Stimulated activated CD4-positive, alpha-beta T cell treated with anti-CD3 and anti-CD28 coated beads, Interleukin-4, amount 100 ng/mL, for 1 hour (primary cell): ENCODE results near the gene TBX4.
"Not testable (repeated sequence)": the region's sequence is repeated elsewhere in the genome, so short reads cannot be mapped to it uniquely, and the experiment has no call there.

Experiments
- DNase-seq: peaks from one replicate; pipeline ENCODE4 v3.0.0-alpha.2; 2020

Gene TBX4

DNA sequence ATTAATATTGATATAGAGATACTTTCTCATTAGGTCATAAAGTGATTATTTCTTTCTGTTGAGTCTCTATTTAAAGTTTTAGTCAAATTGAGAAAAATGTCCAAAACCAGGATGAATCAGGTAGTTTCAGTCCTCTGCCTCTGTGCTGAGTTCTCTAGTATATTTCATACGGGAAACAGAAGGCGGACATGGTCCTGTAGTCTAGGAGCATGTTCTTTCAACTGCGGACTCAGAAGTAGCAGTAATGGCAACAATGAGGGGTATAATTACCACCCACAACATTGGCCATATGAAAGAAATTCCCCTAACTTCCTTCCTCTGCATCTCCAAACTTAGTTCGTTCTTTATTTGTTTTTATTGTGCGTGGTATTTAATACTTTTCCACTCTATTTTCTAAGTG, 50.1 kb downstream of the TBX4 start:
- DNase-seq: no peak

DNA sequence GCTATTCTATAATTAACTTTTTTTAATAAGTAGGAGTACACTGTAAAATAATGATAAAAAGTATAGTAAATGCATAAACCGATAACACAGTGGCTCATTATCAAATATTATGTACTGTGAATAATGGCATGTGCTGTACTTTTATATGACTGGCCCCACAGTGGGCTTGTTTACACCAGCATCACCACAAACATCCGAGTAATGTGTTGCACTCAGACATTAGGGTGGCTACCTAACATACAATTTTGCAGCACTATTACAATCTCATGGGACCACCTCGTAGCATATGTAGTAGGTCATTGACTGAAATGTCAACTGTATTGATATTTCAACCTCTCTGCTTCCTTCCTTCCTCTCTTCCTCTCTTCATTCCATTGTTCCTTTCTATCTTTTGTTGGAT, 51.7 kb downstream of the TBX4 start:
- DNase-seq: no peak

DNA sequence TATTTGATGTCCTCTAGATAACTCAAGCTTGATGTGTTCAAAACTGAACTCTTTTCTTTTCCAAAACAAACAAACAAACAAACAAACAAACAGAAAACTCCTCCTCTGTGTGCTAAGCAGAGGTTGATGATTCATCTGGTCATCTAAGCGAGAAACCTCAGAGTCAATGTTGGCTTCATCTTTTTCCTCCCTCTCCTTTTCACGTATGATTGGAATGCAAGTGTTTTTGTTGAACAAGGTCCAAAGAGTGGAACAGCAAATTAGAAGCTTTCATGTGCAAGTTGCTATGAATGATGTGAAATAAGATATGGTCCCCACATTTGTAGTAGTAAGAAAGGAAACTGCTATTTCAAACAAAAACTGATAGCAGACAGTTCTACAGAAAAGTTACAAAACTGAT, 52.5 kb downstream of the TBX4 start:
- no peak for DNase-seq

DNA sequence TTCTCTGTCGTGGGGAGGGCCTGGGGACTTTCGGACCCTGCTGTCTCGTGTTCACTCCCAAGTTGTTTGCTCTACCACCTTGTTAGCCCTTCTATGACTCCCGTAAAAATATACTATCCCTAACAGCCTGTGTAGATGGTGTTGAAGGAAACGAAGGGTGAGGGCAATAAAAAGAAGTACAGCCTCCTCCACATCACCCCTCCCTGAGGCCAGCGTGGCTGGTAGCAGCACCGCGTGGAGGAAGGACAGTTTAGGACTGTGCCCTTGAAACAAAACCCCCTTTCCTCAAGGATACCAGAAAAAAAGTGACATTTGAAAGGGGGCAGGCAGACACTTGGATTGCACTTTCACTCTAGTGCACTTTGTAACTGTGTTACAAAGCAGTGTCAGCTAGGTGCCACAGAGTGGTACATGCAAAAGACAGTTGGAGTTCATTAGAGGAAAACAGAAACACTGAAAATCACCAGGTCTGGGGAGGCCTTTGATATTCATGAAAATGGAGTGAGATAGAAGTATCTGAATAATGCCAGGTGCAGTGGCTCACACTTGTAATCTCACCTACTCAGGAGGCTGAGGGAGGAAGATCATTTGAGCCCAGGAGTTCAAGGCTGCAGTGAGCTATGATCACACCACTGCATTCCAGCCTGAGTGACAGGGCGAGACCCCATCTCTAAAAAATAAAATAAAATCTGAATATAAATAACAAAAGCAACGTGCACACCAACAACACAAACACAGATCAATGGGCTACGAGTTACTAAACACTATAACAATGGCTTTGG, 53.8 kb downstream of the TBX4 start:
- no peak for DNase-seq

DNA sequence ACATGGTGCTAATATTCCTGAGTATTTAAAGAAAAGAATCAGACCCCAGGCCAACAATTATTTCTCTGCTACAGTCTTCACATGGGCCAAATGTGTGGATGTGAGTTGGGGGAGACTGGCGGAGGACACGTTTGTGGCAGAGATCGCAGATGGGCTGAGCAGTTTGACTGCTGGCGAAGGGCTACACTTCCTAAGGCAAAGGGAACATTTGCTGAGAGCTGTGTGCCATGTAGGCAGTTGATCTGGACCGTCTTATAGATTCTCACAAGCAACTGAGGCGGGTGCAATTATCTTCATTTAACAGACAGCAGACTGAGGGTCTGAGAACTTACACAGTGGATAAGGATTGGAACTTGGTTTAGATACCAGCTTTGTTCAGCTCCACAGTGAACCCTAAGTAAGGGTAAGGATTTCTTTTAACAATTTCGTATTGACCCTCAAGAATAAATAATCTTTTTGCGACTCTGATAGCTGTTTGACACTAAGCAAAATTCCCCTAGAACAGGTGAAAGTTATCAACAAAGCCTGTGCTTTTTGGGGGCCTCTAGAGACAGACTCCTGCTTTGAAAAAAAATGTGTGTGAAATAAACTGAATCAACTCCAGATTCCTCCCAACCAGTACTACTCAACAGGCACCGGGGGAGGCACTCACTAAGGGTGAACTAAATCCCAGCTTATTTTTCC, 55.3 kb downstream of the TBX4 start:
- no peak for DNase-seq

DNA sequence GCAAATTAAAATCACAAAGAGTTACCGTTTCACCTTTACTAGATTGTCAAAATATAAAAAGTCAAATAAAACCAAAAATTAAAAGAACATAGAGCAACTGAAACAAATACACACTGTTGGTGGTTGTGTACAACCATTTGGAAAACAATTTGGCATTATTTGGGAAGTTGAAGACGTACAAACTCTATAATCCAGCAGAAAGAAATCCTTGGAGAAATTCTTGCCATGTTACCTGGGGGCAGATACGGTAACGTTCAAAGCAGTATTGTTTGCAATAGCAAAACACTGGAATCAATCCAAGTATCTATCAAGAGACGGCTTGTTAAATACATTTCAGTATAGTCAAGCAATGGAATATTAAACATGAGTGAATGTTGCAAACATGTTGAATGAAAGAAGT, 56.7 kb downstream of the TBX4 start:
- no peak for DNase-seq

DNA sequence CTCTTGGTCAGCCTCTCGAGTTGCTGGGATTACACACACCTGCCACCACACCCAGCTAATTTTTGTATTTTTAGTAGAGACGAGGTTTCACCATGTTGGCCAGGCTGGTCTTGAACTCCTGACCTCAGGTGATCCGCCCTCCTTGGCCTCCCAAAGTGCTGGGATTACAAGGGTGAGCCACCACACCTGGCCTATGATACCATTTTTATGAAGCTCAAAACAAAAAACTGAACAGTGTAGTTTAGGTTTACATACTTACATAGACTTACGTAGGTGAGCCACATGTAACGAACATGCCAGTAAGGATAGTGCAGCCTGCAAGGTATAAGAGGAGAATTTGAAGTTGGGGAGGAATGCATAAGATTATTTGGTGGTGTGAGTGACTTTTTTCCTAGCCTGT, 57.2 kb downstream of the TBX4 start:
- DNase-seq: not testable (repeated sequence)

DNA sequence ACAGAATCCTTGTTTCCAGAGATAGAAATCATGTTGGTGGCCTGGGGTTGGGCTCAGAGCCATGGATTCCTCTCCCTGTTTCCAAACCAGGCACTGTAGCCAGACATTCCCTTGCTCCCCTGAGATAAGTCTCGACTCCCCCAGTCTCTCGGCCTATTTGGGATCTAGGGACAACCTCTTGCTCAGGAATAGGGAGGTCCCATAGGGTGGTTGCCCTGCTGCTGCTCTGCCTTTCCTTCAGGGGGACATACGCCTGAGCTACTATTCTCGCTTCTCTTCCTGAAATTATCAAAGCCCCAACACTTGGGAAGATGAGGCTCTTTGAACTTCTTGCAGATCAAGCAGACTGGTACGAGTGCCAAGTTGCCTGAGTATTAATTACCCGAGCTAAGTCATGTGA, 58.0 kb downstream of the TBX4 start:
- no peak for DNase-seq

DNA sequence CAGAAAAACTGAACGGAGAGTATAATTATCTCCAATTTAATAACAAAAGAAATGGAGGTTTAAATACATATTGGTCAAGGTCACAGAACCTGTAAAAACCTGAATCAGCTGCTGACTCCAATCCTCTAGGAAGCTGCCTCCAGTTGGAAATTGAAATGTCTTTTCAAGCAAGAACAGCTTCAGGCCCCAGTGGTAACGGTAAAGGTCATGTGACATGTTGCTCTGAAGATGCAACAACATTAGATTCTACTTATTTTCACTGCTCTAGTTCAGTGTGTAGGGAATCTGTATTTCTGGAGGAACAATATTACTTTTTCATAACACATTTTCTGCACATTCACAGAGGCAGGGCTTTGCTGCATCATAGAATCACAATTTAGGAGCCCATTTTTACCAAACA, 58.8 kb downstream of the TBX4 start:
- DNase-seq: no peak

DNA sequence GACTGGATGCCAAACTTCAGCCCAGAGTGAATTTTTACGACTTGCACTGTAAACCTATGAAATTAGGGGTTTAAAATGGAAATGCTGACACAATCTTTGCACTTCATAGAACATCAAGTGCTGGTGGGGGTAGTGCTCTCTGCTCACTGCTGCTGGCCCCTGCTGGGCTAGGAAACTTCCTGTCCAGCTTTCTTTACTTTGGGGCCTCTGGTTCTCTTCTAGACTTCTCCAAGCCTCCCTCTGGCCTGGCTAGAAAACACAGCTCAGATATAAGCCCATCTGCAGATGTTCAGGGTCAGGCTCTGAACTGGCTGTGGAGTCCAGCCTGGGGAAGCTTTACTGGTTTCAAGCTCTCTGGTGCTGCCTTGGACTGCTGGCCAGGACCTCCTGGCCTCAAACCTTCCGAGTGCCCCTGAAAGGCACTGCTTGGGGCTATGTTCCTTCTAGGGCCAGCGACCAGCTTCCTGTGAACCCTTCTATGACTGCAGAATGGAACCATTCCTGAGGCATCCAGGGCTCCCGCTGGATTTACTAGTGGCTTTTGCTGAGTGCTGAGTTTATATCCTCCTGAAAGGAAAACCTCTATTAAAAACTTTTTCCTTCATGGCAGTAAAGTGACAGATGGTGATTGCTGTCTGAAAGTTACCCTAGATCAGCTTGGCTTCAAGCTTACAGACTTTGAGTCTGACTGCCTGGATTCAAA, 59.4 kb downstream of the TBX4 start:
- no peak for DNase-seq

DNA sequence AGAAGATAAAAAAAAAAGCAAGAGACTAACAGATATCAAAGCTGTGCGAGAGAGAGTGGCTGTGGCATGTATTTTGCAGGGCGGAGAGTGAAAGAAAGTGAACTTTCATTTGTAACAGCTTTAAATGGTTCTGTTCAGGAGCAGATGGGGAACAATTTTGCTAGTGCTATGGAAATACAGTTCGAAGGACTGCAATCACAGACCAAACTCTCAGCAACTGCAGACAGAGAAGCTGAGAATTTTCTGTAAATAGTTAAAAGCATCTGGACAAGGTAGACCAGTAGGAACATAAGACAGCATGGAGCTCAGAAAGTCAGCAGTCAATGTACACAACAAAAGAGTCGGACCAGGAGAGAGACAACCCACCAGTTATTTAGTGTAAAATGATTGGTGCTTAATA, 62.3 kb downstream of the TBX4 start:
- no peak for DNase-seq

DNA sequence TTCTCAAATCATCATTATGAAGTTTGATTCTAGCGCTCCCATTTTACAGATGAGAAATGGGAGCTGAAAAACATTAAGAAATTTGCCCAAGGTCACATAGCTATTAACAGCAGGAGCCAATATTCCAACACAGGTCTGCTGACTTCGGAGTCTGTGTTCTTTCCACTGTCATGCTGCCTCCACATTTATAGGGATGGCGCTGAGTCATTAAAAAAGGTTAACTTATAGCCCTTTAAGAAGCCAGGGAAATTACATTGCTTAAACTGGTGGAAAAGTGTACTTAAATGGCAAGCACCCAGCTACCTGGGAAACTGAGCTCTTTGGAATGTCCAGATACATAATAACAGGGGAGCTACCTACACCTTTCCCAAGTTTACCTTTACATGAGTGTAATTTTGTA, 65.0 kb downstream of the TBX4 start:
- no peak for DNase-seq

DNA sequence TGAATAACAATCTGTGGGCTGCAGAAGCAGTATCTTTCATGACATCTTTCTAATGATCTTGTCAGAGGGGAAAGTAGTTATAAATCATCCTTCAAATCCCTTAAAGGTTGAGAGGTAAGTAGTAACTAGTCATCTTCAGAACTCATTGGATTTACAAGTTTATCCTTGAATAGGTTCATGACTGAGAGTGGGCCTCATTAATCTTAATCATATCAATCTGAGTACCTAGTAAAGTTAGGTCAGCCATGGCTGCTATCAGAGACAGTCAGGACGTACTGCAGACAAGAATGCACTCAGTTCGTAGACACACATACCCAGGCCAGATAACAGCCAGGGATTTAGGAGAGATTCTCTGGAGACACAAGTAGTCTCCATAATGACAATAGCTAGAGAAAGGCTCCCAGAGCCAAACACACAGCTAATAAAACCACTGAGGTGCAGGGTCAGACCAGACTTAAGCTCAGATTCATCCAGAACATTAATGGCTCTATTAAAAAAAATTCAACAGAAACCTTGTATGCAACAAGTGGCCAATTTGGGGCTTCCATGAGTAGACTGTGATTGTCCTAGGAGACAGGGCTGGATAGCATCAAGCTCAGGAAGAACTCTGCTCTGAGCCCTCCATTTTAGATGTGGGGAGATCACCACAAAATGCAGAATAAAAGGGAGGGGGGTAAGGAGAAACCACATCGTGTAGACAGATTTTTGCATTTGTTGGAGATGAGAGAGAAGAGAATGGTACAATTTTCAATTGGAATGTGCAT, 65.8 kb downstream of the TBX4 start:
- no peak for DNase-seq

DNA sequence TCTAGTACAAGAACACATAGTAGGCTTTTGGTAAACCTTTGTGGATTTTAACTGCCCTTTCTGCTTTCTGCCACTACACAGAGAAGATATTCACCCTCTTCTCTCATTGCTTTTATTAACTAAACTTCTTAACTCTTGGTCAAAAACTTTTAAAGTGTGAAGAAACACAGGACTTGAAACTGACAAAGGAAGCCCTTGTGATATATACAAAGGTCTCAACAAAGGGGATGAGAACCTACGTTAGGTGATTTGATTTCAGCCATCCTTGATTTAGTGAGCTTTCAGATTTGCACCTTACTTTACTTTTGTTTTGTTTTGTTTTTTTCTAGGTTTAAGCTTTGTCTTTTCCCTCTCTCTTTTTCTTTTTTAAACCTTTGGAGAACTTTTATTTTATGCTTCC, 66.9 kb downstream of the TBX4 start:
- no peak for DNase-seq

DNA sequence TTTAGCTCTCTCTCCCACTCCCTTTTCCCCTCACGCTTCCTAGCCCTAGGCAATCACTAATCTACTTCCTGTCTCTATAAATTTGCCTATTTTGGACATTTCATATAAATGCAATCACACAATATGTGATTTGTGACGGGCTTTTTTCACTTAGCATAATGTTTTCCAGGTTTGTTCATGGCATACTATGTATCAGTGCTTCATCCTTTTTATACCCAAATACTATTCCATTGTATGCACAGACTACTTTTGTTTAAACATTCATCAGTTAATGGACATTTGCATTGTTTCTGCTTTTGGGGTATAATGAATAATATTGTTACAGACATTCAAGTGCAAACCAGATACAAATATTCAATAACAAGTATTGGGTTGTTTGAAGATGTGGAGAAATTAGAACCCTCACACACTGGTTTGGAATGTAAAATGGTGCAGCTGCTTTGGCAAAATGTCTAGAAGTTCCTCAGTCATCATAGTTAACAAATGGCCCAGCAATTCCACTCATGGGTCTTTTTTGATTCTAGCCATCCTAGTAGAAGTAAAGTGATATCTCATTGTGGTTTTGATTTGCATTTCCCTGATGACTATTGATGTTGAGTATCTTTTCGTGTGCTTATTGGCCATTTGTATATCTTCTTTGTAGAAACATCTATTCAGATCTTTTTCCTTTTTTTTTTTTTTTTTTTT, 67.7 kb downstream of the TBX4 start:
- DNase-seq: no peak

DNA sequence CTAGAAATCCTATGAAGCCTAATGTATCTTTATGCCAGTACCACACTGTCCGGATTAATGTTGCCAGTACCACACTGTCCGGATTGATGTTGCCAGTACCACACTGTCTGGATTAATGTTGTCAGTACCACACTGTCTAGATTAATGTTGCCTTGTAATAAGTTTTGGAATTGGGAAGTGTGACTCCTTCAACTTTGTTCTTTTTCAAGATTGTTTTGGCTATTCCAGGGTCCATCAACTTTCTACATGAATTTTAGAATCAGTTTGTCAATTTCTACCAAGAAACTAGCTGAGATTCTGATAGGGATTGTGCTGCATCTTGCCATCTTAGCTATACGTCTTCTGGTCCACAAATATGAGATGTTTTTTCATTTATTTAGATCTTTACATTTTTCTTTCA, 68.7 kb downstream of the TBX4 start:
- no peak for DNase-seq

DNA sequence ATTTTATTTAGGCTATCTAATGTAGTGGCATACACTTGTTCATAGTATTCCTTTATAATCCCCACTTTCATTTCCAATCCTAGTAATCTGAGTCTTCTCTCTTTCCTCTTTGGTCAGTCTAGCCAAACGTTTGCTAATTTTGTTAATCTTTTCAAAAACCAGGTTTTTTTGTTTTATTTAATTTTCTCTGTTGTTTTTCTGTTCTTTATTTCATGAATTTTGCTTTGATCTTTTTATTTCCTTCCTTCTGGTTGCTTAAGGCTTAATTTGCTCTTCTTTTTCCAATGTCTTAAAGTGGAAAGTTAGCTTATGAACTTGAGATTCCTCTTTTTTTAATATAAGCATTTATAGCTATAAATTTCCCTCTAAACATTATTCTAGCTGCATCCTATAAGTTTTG, 69.9 kb downstream of the TBX4 start:
- no peak for DNase-seq

DNA sequence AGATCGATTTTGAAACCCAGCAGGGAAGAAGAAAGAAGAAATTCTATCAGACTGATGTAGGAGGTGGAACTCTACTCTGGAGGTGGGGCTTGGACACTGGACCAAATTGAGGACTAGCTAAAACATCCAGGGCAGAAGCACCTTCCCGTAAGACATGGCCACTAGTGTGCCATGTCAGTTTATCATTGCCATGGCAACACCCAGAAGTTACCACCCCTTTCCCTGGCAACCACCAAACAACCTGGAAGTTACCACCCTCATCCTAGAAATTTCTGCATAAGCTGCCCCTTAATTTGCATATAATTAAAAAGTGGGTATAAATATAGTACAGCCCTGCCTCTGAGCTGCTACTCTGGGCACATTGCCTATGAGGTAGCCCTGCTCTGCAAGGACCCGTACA, 72.1 kb downstream of the TBX4 start:
- DNase-seq: no peak

DNA sequence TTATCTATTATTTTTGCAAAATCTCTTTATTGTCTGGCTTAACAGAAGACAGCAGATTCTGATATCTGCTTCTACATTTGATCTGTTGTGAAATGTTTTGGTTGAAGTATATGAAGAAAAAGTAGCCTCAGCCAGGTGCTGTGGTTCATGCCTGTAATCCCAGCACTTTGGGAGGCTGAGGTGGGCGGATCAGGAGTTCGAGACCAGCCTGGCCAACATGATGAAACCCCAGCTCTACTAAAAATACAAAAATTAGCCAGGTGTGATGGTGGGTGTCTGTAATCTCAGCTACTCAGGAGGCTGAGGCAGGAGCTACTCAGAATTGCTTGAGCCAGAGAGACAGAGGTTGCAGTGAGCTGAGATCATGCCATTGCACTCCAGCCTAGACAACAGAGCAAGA, 75.2 kb downstream of the TBX4 start:
- DNase-seq: not testable (repeated sequence)

DNA sequence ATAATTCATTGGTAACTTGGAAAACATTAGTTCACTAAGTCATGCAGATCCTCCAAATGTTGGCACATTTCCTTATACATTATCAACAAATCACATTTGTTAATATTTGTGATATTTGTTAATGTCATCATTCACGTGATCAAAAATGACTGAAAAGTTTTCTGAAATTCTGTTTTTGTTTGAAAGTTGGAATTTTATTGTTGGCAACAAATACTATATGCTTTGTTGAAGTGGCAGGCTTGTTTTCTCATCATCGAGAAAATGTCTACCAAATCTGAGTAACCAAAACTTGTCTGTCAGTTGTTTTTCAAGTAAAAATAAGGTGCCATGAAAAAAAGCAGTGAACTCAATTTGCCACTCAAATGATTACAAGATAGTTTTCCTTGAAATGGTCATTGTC, 75.9 kb downstream of the TBX4 start:
- no peak for DNase-seq

DNA sequence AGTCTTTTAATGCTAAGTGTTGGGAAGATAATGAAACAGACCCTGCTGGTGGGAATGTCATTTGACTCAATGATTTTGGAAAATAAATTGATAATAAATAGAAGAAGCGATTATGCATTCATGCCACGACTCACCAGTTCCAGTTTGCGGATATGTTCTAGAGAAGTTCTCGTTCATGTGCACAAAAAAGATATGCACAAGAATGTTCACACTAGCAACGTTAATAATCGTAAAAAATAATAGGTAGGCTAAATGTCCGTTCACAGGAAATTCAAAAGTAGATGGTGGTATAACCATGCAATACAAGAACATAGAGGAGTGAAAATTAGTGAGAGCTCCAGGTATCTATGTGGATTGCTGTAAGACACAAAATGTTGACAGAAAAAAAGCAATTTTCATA, 79.0 kb downstream of the TBX4 start:
- no peak for DNase-seq

DNA sequence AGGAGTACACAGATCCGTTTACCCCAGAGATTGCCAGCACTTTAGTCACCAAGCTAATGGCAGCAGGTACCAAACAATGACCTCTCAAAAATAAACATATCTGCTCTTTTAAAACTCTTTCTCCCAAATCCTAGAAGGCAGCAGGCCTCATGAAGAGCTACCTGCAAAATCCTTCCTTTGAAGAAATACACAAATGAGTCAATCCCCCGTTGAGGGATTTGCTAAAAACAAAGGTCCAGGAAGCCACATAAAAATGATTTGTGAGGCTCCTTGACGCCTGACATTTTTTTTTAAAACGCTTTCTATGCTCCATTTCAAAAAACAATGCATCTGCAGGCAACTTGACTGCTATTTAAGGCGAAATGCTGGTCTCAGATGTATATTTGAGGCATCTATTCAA, 80.6 kb downstream of the TBX4 start:
- DNase-seq: no peak

DNA sequence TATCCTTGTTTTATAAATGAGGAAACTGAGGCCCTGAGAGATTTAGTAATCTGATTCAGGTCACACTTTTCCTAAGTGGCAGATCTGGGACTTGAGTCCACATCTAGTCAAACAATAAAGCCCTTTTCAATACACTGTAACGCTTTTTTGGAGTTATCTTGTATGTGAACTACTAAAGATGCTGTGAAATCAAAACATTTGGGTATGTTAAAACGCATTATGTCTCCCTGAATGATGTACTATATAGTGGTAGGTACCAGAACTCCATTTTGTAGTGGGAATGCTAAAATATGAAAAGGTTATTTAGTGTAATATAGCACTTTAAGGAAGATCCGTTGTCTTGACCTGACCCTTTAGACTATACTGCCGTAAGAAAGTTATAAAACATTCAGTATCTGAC, 81.6 kb downstream of the TBX4 start:
- DNase-seq: no peak
